ENCODE results near the gene PCDH9. TPM values are rescaled to one million over a fixed set of nuclear protein-coding genes. Genes with fewer than 3 reads are reported as not detected.

Gene PCDH9
- total and polyA plus RNA-seq, 9 donors, result 0.18 to 6.5 (median 1.3) TPM

GRCh38 chr13:67118277-67118676, 111.9 kb downstream of the PCDH9 start:
- no peak for TF ChIP-seq CTCF (IDR thresholded peaks at IDR 0.05)
- TF ChIP-seq POLR2A (IDR thresholded peaks at IDR 0.05), result no peak
- TF ChIP-seq EP300 (IDR thresholded peaks at IDR 0.05), result no peak
- WGBS, 3 donors, result 88 to 91% (median 91%) methylated on average over 1 of the region's 1 CpG
- H3K27ac ChIP-seq, result no peak overlapping the region
- no peaks in the 10 kb centered on the region for H3K27me3 ChIP-seq
- H3K36me3 ChIP-seq, result no peaks in the 10 kb centered on the region
- H3K9me3 ChIP-seq, result no peaks in the 10 kb centered on the region
- H3K4me1 ChIP-seq (ENCODE audit: insufficient read depth), result no peaks in the 10 kb centered on the region
- no peak overlapping the region for H3K4me3 ChIP-seq
- no peak for DNase-seq
- intact Hi-C loops (cut with DNase I), result no loop called here

- Histone ChIP-seq H3K27me3 (no peaks in the 10 kb centered on the region), H3K36me3 (no peaks in the 10 kb centered on the region), H3K4me3 (no peak overlapping the region), H3K27ac (no peak overlapping the region), H3K4me1 (ENCODE audit: insufficient read depth) (no peaks in the 10 kb centered on the region), H3K9me3 (no peaks in the 10 kb centered on the region)
- 29 to 45% (median 31%) methylated on average over 3 of the region's 3 CpGs for WGBS, 3 donors
- DNase-seq, result no peak
- intact Hi-C loops (cut with DNase I), result no loop called here
- TF ChIP-seq CTCF (IDR thresholded peaks at IDR 0.05) (no peak), EP300 (IDR thresholded peaks at IDR 0.05) (no peak), POLR2A (IDR thresholded peaks at IDR 0.05) (no peak)
Observed at GRCh38 chr13:67117010-67117550, 113.1 kb downstream of the PCDH9 start.

GRCh38 chr13:67107979-67108378, 122.2 kb downstream of the PCDH9 start:
- Histone ChIP-seq H3K9me3 (no peaks in the 10 kb centered on the region), H3K4me3 (no peak overlapping the region), H3K4me1 (ENCODE audit: insufficient read depth) (no peaks in the 10 kb centered on the region), H3K36me3 (no peaks in the 10 kb centered on the region), H3K27me3 (no peaks in the 10 kb centered on the region), H3K27ac (no peak overlapping the region)
- no peak for TF ChIP-seq EP300 (IDR thresholded peaks at IDR 0.05)
- no peak for TF ChIP-seq CTCF (IDR thresholded peaks at IDR 0.05)
- no peak for TF ChIP-seq POLR2A (IDR thresholded peaks at IDR 0.05)
- intact Hi-C loops (cut with DNase I), result no loop called here
- DNase-seq, result no peak
- WGBS, 3 donors, result 96 to 100% (median 97%) methylated on average over 2 of the region's 2 CpGs

- Histone ChIP-seq H3K36me3 (no peaks in the 10 kb centered on the region), H3K27ac (no peak overlapping the region), H3K27me3 (no peaks in the 10 kb centered on the region), H3K4me3 (no peak overlapping the region), H3K4me1 (ENCODE audit: insufficient read depth) (no peaks in the 10 kb centered on the region), H3K9me3 (no peaks in the 10 kb centered on the region)
- 92 to 98% (median 96%) methylated on average over 6 of the region's 6 CpGs for WGBS, 3 donors
- intact Hi-C loops (cut with DNase I), result no loop called here
- no peak for TF ChIP-seq CTCF (IDR thresholded peaks at IDR 0.05)
- TF ChIP-seq POLR2A (IDR thresholded peaks at IDR 0.05), result no peak
- no peak for TF ChIP-seq EP300 (IDR thresholded peaks at IDR 0.05)
- DNase-seq, result no peak
Observed at GRCh38 chr13:67106502-67107057, 123.6 kb downstream of the PCDH9 start.
